GM19238 (cell line): Measurements from ENCODE around the gene DUS4L.
A peak's percentile ranks its signal among the peaks of the same experiment; 100 is the strongest.
"Not testable (repeated sequence)": the region's sequence is repeated elsewhere in the genome, so short reads cannot be mapped to it uniquely, and the experiment has no call there.

ENCODE experiments used
- DNase-seq: peaks from one replicate; pipeline ENCODE4 v3.0.0; 2011; ENCODE audit warnings: low spot score; ENCODE audit not compliant: insufficient read length

The DUS4L gene, protein sequence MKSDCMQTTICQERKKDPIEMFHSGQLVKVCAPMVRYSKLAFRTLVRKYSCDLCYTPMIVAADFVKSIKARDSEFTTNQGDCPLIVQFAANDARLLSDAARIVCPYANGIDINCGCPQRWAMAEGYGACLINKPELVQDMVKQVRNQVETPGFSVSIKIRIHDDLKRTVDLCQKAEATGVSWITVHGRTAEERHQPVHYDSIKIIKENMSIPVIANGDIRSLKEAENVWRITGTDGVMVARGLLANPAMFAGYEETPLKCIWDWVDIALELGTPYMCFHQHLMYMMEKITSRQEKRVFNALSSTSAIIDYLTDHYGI

GRCh38 chr7:107563775-107564552 lies at the start of gene DUS4L, which contains the start of gene COG5:
TSS of gene DUS4L (plus strand) at chr7:107563971. CDS start at chr7:107567071, 3,100 bp downstream.
TSS of gene COG5 (minus strand) at chr7:107563920. CDS start at chr7:107563896, 24 bp downstream.
- peak; percentile 67 for DNase-seq

DNA sequence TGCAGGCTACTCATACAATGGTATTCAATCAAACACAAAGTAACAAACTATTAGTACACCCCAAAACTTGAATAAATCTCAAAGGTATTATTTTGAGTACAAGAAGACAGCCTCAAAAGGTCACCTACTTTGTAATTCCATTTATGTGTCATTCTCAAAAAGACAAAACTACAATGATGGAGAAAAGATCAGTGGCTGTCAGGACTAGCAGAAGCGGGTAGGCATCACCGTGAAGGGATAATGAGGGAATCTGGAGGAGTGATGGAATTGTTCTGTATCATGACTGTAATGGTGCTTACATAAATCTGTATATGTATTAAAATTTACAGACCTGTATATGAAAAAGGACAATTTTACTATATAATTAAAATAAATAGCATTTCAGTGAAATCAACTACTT lies 37.1 kb upstream of the DUS4L start:
- no peak for DNase-seq

- no peak for DNase-seq
Observed at GRCh38 chr7:107527196-107527595, 36.6 kb upstream of the DUS4L start.

- DNase-seq: no peak
Observed at GRCh38 chr7:107528461-107528860, 35.3 kb upstream of the DUS4L start.

GRCh38 chr7:107530751-107531150 lies 33.0 kb upstream of the DUS4L start:
- no peak for DNase-seq

GRCh38 chr7:107534139-107534538 lies 29.6 kb upstream of the DUS4L start:
- DNase-seq: no peak

DNA sequence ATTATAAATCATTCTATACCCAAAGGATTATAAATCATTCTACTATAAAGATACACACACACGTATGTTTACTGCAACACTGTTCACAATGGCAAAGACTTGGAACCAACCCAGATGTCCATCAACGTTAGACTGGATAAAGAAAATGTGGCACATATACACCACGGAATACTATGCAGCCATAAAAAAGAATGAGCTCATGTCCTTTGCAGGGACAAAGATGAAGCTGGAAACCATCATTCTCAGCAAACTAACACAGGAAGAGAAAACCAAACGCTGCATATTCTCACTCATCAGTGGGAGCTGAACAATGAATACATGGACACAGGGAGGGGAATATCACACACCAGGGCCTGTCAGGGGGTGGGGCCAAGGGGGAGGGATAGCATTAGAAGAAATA lies 26.5 kb upstream of the DUS4L start:
- not testable (repeated sequence) for DNase-seq

GRCh38 chr7:107538001-107538400 lies 25.8 kb upstream of the DUS4L start:
- no peak for DNase-seq

DNA sequence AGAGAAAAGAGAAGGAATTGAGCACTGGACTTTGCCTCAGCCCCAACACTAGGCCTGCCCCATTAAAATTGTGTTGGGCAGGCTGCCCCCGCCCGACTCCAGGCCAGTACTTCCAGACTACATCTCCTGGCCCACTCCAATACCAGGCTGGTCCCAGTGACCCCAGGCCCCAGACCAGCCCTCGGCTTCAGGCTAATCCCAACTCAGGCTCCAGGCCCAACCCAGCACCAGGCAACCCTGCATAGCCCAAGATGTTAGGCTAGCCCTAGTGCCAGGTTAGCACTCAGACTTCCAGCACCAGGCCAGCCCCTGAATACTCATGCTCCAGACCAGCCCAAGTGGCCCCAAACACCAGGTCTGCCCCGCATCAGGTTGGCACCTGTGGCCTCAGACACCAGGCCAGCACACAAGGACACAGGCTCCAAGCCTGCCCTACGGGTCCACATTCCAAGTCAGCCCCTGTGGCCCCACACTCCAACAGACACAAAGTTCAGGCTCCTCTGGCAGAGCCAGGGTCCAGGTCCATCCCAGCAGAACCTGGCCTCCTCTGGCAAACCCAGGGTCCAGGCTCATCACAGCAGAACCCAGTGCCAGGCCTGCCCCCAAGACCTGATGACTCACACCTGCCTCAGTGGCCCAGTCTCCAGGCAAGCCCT lies 20.3 kb upstream of the DUS4L start:
- no peak for DNase-seq

- DNase-seq: no peak
Observed at GRCh38 chr7:107544848-107545591, 18.8 kb upstream of the DUS4L start.

DNA sequence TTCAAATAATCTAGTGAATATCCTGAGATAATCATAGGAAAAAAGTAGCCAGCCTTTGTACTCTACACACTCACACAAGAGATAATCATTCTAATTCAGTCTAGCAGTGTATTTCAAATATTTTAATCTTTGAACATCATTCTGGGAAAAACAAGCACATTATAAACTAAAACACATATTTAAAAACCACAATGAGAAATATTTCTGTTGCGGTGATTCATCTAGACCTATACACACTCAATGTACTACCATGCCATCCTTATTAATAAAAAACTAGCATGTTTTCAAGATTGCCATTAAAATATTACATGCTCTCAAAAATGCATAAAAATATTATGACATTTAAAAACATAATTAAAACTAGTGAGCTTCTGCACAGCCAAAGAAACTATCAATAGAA lies 11.8 kb upstream of the DUS4L start:
- no peak for DNase-seq

GRCh38 chr7:107555893-107556292 lies 7.9 kb upstream of the DUS4L start:
- no peak for DNase-seq

GRCh38 chr7:107559864-107560263 lies 3.9 kb upstream of the DUS4L start:
- no peak for DNase-seq

- DNase-seq: no peak
Observed at GRCh38 chr7:107560898-107561516, 2.8 kb upstream of the DUS4L start.

GRCh38 chr7:107563081-107563774 lies 543 bp upstream of the DUS4L start:
- DNase-seq: no peak

DNA sequence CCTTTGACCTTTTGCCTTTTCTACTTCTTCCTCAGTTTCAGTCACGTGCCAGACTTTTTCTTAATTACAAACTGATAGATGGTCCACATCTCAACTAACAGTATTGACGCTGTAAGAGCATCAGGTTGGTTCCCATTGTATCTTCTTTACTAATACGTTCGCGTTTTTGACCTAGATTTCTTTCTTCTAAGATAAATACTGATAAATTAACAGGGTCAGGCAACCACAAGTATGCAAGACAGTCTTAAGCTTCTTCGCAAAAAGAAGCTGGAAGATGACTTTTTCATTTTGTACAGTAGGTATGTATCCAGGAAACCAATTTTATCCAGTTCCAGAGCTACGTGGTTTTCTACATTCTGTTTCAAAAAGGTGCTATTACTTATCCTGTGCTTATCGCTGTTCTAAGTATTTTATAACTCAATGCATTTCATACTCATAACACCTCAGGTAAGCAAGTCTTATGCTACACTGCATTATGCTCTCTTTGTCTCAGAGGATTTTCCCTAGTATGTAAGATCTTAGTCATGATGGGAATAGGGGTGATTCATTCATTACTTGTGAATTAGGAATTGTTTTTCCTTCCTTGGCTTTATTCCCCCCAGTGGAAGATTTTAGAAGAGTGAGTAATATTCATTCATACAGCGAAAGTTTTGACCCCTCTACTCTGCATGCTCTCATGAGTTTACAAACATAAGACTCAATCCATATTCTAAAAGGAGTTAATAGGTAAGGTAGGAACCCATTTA lies 955 bp downstream of the DUS4L start:
- no peak for DNase-seq

DNA sequence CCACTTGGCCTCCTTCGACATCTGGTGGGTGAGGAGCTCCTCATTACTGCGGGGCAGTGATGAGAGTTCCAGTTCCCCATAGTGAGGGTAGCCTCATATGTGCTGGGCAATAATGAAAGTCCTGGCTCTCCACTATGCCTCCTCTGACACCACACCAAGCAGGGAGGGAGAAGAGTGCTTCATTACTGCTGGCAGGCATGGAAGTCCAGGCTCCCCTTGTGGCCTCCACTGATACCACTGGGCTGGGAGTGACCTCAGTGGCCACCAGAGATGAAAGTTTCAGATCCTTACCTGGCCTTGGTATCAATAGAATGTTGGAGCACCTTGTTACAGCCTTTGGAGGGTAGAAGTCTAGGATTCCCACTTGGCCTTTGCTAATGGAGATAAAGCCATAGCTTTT lies 6.5 kb downstream of the DUS4L start:
- DNase-seq: no peak

DNA sequence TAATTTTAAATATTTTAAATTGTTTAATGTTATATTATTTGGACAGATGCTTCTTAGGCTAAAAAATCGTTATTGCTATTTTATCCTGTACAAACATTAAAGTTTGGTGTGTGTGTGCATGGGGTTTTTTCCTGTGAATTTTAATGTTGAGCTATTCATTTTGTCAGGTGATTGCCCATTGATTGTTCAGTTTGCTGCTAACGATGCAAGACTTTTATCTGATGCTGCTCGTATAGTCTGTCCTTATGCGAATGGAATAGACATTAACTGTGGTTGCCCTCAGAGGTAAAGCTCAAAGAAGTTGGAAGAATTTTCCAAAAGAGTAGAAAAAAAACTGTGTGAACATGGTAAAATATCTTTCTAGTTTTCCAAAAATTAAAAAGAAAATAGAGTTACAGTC lies 9.8 kb downstream of the DUS4L start:
- no peak for DNase-seq

DNA sequence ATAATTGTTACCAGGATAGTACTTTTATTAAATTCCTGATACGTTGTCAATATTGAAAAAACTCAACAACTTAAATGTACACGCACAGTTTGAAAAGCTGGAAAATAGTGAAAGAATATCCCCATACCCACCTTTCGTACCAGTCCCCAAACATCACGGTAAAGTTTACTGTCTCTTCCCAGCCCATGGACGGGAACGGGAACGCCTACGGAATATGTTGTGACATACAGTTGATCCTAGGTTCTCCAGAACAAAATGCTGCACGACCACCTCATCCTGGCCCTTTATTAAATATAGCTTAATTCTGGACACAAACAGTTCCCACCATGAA lies 15.7 kb downstream of the DUS4L start:
- no peak for DNase-seq
